GM19240 (cell line): ENCODE results near the gene KLHL12.

ENCODE experiments used
- DNase-seq: peaks from one replicate; pipeline ENCODE4 v3.0.0; 2011; ENCODE audit warnings: low spot score; ENCODE audit not compliant: insufficient read length

The KLHL12 gene

GRCh38 chr1:202926581-202927491, at the start of gene KLHL12:
TSS of gene KLHL12 (minus strand) at chr1:202927234. CDS start at chr1:202925162, 2,072 bp downstream.
- peak; percentile 84 for DNase-seq

- DNase-seq, result no peak
Observed at GRCh38 chr1:202976633-202977032, 49.6 kb upstream of the KLHL12 start.

GRCh38 chr1:202974856-202975255, 47.8 kb upstream of the KLHL12 start:
- DNase-seq, result no peak

- no peak for DNase-seq
Observed at GRCh38 chr1:202972046-202972445, 45.0 kb upstream of the KLHL12 start.

- peak; percentile 66 for DNase-seq
Observed at GRCh38 chr1:202968895-202969295, 41.9 kb upstream of the KLHL12 start.

GRCh38 chr1:202968351-202968750, 41.3 kb upstream of the KLHL12 start:
- no peak for DNase-seq

GRCh38 chr1:202967684-202968281, 40.7 kb upstream of the KLHL12 start:
- DNase-seq, result peak; percentile 8

GRCh38 chr1:202966006-202966898, 39.2 kb upstream of the KLHL12 start:
- no peak for DNase-seq

- no peak for DNase-seq
Observed at GRCh38 chr1:202965422-202965821, 38.4 kb upstream of the KLHL12 start.

GRCh38 chr1:202964791-202965410, 37.9 kb upstream of the KLHL12 start:
- no peak for DNase-seq

GRCh38 chr1:202961220-202961880, 34.3 kb upstream of the KLHL12 start:
- no peak for DNase-seq

GRCh38 chr1:202959276-202959620, 32.2 kb upstream of the KLHL12 start:
- DNase-seq, result no peak

GRCh38 chr1:202958544-202959275, 31.7 kb upstream of the KLHL12 start:
- DNase-seq, result no peak

- DNase-seq, result peak; percentile 96
Observed at GRCh38 chr1:202957733-202958543, 30.9 kb upstream of the KLHL12 start, which contains the start of gene ADIPOR1. TSS of gene ADIPOR1 (minus strand) at chr1:202958312. CDS start at chr1:202951070, 7,242 bp downstream.

- DNase-seq, result no peak
Observed at GRCh38 chr1:202956969-202957368, 29.9 kb upstream of the KLHL12 start.

GRCh38 chr1:202954057-202954745, 27.2 kb upstream of the KLHL12 start:
- DNase-seq, result no peak

GRCh38 chr1:202953392-202953791, 26.4 kb upstream of the KLHL12 start:
- no peak for DNase-seq

GRCh38 chr1:202952818-202953217, 25.8 kb upstream of the KLHL12 start:
- no peak for DNase-seq

GRCh38 chr1:202952099-202952498, 25.1 kb upstream of the KLHL12 start:
- no peak for DNase-seq
